Activated T-cell treated with anti-CD3 and anti-CD28 coated beads for 48 hours (primary cell): ENCODE measurements around the gene NEK9.
"Not testable (repeated sequence)": the region's sequence is repeated elsewhere in the genome, so short reads cannot be mapped to it uniquely, and the experiment has no call there.

Experiments used
- DNase-seq: peaks from one replicate; pipeline ENCODE4 v3.0.0-alpha.2; 2020; ENCODE audit warnings: low read depth

The NEK9 gene

DNA sequence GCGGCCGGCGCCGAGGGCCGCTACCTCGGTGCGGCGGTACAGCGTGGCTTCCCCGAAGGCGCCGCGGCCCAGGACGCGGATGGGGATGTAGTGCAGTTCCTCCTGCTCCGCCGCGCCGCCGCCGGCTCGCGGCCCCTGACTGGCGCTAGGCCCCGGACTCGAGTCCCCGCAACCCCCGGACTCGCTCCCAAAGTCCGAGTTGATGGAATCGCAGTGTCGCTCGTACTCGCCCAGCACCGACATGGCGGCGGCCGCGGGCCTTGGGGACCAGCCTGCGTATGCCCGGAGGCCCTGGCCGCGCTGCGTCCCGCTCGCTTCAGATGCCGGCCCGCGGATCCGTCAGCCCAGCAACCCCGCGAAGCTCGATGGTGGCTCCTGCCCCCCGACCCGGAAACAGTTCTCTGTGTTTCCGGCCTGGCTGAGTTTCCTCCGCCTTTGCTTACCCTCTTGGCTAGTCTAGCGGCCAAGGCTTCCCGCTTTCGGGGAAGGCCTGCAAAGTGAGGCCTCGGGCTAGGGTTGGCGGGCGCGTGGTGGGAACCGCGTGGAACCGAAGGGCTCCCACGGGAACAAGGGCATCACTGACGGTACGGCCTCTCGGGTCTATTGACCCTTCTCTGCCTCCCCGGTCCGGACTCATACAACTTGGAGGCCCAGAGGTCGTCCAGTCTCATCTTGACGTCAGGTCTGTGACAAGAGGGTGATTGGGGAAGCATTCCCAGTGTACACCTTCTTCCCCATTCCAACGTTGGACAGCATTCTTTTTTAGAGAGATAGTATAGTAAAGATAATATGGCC lies at the start of gene NEK9:
Gene NEK9 (minus strand): TSS at position 370 of the 795 bp plus-strand sequence. CDS start 127 bp downstream, at position 243.
- DNase-seq, result peak; percentile 83

DNA sequence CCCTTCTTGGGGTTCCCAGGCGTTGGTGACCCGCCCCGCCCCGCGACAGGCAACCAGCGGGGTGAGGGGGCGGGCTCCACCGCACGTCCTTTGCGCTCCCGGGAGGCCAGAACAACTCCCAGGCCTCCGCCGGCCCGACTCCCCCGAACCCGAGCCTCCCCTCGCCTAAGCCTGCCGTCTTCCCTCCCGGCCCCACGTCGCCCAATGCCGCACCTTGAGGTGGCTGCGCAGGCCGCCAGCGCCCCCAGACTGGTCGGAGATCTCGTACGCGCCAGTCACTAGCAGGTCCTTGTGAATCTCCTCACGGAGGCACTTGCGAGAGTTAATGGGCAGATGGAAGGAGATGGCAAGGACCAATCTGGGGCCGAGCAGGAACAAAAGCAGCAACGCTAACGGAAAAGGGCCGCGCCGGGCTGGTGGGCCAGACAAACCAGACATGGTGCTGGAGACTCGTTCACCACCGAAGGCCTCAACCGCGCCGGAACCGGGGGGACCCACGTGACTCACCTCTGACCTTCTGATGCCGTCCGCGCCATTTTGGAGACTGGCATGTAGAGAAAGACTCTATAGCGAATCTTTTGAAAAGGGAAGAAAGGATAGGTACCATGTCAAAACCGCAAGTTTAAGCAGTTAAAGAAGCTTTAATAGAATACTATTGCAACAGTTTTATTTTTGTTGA lies 49.4 kb upstream of the NEK9 start, which contains the start of gene TMED10:
Gene TMED10 (minus strand): TSS at position 471 of the 679 bp plus-strand sequence. CDS start 33 bp downstream, at position 438.
- peak; percentile 84 for DNase-seq

DNA sequence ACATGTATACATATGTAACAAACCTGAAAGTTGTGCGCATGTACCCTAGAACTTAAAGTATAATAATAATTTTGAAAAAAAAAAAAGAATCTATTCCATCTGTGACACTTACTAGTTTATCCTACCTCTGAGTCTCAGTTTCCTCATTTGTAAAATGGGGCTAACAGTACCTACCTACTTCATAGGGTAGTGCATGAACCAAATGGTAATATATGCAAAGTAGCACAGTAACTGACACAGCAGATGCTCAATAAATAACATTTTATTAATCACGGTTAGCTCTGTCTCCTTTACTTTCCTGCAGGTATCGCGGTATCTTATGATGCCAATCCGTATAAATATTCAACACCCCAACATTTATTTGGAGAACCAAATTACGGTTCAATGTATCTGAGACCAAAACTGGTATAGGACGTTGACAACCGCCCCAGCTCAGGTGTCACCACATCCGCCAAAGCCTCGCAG lies 48.9 kb upstream of the NEK9 start:
- no peak for DNase-seq

DNA sequence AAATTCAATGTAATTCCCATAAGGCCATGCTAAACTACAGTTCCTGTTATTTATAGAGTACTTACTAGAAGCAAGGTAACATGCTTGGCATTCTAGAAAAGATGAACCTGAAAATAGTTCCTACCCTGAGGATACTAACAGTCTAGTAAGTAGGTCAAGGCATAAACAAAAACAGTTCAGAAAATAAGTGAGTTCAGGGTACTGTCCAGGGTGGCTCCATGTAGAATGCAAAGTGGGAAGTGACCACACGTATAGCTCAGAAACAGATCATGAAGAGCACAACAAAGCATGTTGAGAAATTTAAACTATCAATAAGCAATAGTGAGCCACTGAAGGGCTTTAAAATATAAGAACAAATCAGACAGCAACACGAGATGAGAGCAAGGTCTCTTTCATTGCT lies 47.2 kb upstream of the NEK9 start:
- DNase-seq, result no peak

DNA sequence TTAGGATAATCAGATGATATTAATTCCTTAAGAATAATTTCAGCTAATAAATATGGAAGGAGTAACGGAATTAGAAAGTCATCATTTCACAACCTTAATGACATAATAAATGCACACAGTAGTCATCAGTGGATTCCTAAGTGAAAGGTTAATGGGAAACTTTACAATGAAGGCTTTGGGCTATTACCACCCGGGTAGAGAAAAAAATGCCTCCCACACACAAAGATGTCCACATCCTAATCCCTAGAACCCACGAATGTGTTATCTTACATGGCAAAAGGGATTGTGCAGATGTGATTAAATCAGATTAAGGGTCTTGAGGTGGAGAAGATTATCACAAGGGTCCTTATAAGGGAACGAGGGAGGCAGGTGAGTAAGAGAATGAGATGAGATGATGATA lies 43.9 kb upstream of the NEK9 start:
- DNase-seq, result no peak

GRCh38 chr14:75168586-75169335 lies 41.9 kb upstream of the NEK9 start:
- no peak for DNase-seq

DNA sequence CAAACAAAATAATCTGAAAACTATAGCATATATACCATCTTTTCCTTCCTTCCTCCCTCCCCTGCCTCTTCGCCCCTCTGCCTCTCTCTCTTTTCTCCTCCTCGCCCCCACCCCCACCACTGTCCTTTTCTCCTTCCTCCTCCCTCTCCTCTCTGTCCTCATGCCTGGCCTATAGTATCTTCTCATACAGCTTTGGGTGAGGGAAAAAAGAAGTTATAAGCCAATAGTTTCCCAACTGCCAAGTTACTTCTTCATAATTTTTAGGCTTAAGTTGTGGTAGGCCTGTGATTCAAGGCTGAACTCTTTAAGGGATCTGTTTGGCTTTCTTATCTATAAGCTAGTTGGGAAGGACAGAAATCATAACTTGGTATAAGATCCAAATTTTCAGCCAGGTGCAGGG lies 40.5 kb upstream of the NEK9 start:
- no peak for DNase-seq

GRCh38 chr14:75165586-75166391 lies 38.9 kb upstream of the NEK9 start:
- DNase-seq, result no peak

DNA sequence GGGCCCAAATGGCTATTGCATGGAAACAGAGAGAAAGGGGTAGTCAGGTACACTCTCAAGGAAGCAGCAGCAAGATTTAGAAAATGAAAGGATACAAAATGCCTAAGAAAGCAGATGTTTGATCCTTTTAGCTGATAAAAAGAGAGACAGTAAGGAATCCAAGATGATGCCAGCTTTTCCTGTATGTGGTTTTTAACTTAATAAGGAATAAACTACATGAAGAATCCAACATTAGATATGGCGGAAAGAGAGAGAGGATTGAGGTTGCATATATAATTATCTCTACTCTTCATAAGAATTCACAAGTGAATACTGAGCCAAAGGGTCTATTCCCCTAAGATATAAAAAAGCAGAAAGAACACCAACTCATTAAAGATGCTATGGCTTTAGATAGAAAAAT lies 38.0 kb upstream of the NEK9 start:
- DNase-seq, result no peak

DNA sequence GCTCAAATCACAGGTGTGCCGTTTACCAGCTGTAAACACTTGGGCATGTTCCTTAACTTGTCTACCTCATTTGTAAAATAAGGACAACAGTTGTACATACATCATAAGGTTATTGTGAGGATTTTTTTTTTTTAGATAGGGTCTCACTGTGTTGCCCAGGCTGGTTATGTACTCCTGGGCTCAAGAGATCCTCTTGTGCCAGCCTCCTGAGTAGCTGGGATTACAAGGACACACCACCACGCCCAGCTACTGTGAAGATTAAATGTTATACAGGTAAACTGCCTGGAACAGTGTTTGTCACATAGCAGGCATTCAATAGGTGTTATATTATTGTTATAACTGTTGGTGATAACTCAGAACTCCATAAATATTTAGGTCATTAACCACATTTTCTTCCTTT lies 36.8 kb upstream of the NEK9 start:
- no peak for DNase-seq

GRCh38 chr14:75162631-75163030 lies 35.8 kb upstream of the NEK9 start:
- DNase-seq, result no peak

- DNase-seq, result no peak
These were observed 32.2 kb upstream of the NEK9 start for GRCh38 chr14:75158843-75159614.

- no peak for DNase-seq
These were observed 30.1 kb upstream of the NEK9 start for GRCh38 chr14:75156901-75157300.

DNA sequence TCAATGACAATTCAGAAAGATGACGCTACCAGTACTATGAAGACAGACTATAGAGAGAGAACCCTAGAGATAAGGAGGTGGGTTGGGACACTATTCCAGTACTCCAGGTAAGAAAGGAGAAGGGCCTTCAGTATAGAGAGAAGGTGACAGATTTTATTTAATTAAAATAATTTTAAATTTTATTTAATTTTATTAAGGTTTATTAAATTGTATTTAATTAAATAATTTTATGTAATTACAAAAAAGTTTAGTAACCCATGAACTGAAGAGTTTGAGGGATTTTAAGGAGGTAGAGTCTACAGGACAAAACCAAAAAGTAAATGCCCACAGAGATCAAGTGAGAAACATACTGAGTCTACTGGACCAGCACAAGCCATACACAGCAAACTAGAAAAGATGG lies 29.3 kb upstream of the NEK9 start:
- DNase-seq, result no peak

DNA sequence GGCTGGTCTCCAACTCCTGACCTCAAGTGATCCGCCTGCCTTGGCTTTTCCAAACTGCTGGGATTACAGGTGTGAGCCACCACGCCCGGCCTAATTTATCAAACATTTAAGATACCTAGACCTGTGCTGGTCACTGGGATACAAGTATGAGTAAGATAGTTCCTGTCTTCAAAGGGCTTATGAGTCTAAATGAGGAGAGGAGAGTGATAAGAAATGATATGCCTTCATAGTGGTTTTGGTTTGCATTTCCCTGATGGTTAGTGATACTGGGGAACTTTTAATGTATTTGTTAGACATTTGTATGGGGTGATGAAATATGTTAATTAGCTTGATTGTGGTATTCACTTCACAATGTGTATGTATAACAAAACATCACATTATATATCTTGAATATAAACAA lies 28.3 kb upstream of the NEK9 start:
- no peak for DNase-seq

DNA sequence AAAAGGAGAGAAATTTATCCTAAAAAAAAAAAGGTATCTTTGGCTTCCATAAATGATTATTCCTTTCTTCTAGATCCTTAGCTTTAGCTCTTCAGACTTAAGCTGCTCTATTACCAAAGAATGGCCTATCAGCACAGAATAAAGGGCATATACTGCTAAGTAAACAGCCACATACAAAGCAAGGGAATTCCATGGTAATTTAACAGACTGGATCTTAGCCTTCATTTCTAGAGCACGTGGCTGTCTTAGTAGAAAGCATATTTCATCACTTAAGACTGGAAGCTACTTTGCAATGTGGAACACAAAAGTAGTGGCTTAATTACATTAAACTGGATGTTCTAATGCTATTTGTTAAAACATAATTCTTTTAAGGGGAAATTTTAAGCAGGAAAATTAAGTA lies 26.4 kb upstream of the NEK9 start:
- no peak for DNase-seq

DNA sequence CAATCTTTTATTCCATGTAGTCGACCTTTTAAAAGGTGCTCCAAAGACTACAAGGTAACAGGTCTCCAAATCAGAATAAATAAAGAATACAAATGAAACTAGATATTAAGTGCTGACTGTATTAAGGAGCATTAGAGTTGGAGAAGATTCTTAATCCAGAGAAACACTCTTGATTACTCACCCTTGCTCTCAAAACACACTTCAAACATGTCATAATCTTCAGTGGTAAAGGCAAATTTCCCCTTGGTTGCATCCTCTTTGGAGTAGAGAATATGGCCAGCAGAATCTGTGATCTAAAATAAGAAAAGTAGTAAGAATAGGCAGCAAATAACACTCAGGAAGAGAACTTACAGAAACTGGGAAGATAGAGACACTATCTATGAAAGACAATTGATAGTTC lies 25.0 kb upstream of the NEK9 start:
- DNase-seq, result no peak

DNA sequence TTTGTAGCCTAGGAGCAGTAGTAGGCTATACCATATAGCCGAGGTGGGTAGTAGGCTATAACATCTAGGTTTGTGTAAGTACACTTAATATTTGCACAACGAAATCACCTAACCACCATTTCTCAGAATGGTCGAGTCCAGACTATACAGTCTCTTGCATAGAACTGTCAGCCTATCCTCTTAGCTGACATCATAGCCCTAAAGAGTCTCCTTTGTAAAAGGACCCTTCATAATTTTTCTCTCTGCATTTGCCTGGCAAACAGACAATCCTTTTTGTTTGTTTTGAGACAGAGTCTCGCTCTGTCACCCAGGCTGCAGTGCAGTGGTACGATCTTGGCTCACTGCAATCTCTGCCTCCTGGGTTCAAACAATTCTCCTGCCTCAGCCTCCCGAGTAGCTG lies 23.8 kb upstream of the NEK9 start:
- not testable (repeated sequence) for DNase-seq

GRCh38 chr14:75150150-75150549 lies 23.3 kb upstream of the NEK9 start:
- DNase-seq, result no peak

DNA sequence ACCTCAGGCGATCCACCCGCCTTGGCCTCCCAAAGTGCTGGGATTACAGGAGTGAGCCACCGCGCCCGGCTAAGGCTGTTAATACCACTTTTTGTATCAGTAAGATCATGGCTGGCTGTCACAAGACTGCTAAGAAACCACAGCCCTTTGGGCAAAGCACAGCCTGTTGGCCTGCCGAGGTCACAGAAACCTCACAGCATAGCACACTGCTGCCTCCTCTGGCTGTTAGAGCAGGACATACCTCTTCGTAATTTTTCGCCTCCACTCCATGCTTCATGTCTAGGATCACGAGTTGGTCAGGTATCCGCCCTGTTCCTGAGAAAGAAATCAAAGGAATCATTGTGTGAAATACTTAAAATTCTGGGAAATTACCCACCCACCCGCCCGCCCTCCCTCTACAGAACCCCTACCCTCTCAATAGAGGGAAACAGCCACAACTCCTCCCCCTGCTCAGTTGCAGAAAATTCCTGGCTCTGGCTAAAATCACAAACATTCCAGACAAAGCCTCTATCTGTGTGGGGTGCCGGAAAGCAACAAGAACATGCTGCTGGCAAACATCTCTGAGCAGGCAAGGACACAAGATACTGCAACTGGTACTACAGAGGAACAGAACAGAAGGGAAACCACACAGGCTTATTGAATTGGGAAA lies 20.7 kb upstream of the NEK9 start:
- DNase-seq, result no peak

- no peak for DNase-seq
These were observed 18.1 kb upstream of the NEK9 start for GRCh38 chr14:75144944-75145343.
